HG02763 (cell line): ENCODE measurements around the gene SGSM2.

Source experiments
- ATAC-seq: cut with Tn5 transposase; IDR thresholded peaks from one replicate; pipeline ENCODE4 v1.9.1; 2021; ENCODE audit warnings: mild to moderate bottlenecking, moderate library complexity; ENCODE audit not compliant: unreplicated experiment

Gene SGSM2

DNA sequence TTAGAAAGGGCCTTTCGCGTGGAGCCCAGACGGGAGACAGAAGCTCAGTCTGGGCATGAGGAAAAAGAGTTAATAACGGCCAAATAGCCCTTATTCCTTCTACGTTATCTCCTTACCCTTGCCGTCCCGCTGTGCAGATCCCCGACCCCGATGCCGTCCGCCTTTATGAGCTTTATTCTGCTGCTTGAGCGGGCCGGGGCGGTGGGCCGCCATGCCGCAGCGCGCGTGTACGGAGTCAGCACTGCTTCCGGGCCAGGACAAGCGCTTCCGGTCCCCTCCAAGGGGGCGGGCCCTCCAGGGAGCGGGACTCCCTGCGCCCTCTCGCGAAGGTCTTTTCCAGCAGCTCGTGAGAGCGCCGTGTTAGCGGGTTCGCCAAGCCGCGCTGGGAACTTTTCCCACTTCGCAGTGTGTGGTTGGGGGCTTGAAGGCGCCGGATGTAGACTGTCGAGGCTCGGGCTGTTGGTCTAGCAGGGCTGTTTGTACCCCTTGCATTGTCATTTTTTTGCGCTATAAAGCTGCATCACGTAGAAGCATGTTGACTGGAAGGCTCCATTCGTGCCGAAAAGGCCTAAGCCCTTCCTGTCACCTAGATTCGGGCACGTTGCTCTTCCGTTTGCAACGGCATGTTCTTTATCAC is 968 bp upstream of the SGSM2 start, which contains the start of gene TSR1:
Gene TSR1, minus strand, starts transcription at position 243 of the 637 bp plus-strand sequence. Its CDS starts 30 bp downstream, at position 213.
- peak; percentile 65 for ATAC-seq

GRCh38 chr17:2337544-2338314 is 428 bp downstream of the SGSM2 start:
- ATAC-seq, result no peak

GRCh38 chr17:2338315-2338657 is 985 bp downstream of the SGSM2 start:
- no peak for ATAC-seq

GRCh38 chr17:2343421-2343820 is 6.1 kb downstream of the SGSM2 start:
- no peak for ATAC-seq

DNA sequence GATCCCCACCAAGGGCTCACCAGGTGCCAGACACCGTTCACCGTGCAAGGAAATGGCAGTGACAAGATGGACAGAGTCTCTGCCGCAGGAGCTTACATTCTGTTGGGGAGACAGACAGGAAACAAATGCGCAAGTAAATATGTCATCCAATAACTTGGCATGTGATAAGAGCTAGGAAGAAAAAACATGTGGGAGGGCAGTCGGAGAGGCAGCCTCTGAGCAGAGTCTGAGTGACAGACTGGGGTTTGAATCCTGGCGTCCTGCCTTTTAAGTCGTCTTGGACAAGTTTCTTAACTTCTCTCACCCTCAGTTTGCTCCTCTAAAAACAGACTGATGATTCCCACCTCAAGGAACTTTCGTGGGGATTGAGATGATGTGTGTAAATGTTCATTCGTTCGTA is 7.2 kb downstream of the SGSM2 start:
- ATAC-seq, result no peak

DNA sequence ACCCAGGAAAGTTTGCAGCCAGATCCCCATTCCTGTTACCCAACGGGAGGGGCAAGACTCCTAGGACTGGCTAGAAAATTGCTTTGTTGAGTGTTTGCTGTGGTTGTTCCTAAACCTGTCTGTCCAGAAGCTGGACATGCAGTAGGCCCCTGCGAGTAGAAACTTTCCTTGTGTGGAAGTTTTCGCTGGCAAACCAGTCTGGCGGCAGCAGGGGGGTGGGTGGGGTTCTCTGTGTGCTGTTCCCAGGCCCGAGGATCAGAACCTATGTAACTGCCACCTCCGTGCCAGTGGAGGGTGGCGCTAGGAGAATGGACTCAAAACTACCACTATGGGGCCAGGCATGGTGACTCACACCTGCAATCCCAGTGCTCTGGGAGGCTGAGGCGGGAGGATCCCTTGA is 9.2 kb downstream of the SGSM2 start:
- ATAC-seq, result no peak

DNA sequence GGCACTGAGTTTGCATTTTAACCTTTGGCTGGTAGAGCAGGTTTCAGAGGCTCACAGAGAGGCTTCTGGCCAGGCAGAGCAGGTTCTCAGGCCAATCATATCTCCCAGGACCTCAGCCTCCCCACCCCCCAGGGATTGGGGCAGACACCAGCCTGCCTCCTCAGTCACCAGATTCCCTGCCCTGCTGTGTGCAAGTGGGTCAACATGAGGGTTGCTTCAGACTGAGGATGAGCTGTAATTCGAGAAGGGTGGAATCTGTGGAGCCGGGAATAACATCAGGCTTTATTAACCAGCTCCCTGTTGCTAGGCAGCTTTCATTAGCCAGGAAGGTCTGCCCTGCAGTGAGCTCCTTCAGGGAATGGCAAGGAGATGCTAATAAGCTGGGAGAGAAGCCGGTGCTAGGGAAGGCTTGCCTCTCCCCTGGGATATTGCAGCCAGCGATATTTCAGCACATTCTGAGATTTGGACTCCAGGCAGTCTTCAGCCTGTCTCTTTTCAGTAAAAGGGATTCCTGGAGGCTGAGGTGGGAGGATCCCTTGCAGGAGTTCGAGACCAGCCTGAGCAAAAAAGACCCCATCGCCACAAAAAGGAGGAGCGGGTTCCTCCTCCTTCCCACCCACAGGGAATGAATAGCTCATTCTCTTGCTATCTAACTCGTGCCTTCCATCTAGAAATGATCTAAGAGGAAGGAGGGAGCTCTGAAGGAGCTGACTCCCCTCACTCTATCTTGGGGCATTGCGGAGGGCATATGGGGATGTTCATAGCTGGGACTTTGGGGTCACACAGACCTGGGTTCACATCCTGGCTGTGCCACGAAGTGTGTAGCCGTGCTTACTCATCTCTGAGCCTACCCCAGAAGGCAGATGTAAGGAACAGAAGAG is 10.7 kb downstream of the SGSM2 start:
- ATAC-seq, result no peak

- no peak for ATAC-seq
These were observed 14.0 kb downstream of the SGSM2 start for GRCh38 chr17:2351269-2351668.

GRCh38 chr17:2354311-2354710 is 17.0 kb downstream of the SGSM2 start:
- no peak for ATAC-seq

- ATAC-seq, result no peak
These were observed 19.9 kb downstream of the SGSM2 start for GRCh38 chr17:2357237-2357636.

DNA sequence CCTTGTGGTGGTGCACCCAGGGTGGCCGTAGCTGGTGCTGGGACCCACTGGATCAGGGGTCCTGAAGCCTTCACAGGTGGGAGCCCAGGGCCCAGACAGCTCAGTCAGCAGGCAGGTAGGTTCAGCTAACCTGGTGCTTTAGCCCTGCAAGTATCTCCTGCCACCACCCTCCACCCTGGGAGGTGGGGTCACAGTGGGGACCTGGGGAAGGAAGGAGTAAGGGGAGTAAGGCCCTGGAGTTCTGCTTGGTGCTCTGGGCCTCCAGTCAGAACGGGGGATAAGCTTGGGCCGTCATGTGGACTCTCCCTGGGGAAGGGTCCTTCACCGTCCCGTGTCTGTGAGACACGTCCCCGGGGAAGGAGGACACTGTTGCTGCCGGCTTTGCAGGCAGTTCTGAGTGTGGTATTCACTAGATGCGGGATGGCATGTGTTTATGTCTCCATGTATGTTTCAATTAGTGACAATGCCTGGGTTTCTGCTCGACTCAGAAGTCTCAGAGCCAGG is 20.7 kb downstream of the SGSM2 start:
- no peak for ATAC-seq

GRCh38 chr17:2361010-2361760 is 23.9 kb downstream of the SGSM2 start:
- no peak for ATAC-seq

- ATAC-seq, result no peak
These were observed 24.7 kb downstream of the SGSM2 start for GRCh38 chr17:2362016-2362415.

DNA sequence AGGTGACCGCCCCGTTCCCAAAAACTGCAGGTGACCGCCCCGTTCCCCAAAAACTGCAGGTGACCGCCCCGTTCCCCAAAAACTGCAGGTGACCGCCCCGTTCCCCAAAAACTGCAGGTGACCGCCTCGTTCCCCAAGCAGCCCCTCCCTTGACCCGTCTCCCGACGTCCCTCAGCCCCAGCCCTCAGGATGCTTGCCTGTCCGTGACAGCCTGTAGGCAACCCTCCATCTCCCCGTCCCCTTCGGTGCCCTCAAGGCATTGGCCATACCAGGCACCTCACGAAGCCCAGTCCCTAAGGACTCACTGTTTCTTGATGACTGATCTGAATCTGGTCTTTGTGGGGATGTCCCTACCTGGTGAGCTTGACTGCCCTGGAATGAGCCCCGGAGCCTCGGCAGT is 25.1 kb downstream of the SGSM2 start:
- ATAC-seq, result no peak

GRCh38 chr17:2362881-2363280 is 25.6 kb downstream of the SGSM2 start:
- ATAC-seq, result no peak

DNA sequence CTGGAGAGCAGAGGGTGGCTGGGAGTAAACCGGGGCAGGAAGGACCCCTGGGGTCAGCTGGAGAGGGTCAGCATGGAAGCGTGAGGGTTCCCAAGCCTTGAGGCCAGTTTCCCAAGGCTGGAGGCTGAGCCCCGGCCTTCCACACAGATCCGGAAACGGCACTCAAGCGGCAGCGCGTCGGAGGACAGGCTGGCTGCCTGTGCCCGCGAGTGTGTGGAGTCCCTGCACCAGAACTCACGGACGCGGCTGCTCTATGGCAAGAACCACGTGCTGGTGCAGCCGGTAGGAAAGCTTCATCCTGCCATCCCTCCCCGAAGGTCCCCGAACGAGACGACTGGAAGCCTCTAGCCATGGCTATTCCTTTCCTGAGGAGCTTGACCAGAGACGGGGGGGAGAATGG is 26.0 kb downstream of the SGSM2 start:
- ATAC-seq, result no peak

- ATAC-seq, result no peak
These were observed 26.8 kb downstream of the SGSM2 start for GRCh38 chr17:2363851-2364762.

- ATAC-seq, result no peak
These were observed 27.4 kb downstream of the SGSM2 start for GRCh38 chr17:2364763-2365116.

GRCh38 chr17:2365132-2365531 is 27.8 kb downstream of the SGSM2 start:
- ATAC-seq, result no peak
